ENCODE measurements around the gene HTR7. TPM values are rescaled to one million over a fixed set of nuclear protein-coding genes. Genes with fewer than 3 reads are reported as not detected.
A peak's percentile ranks its signal among the peaks of the same experiment; 100 is the strongest.

Gene HTR7
- total RNA-seq, 8 experiments from 2014 or later = 0.14 to 3.5 (median 0.68) TPM

GRCh38 chr10:90743291-90743690 lies 114.5 kb downstream of the HTR7 start:
- no peak for ATAC-seq (replicated peaks in 6 of 8)
- peaks cover 2 to 8% of the 10 kb centered on the region in 2 donors for H3K4me1 ChIP-seq (replicated peaks in 1 of 2)
- no peak overlapping the region for H3K27ac ChIP-seq
- 29 to 100% (median 82%) methylated on average over 1 to 3 of the region's 3 CpGs for WGBS, 10 experiments
- in situ Hi-C loops (cut with MboI; ENCODE audit: low pct_unique_long_range_greater_than_20kb in 2 of 9, low sequenced_read_pairs in 9 of 9, unreplicated experiment in 9 of 9) = loop anchor here in 1 of 9 experiments (25.0 kb wide), 1 partner anchor 119 kb away; the partner anchor contains the start of genes HTR7 and RPP30
- no peak overlapping the region for H3K4me3 ChIP-seq

- ATAC-seq (replicated peaks in 6 of 8) = peak; percentile 25 to 88 (median 49)
- H3K4me3 ChIP-seq = no peak overlapping the region
Measured at GRCh38 chr10:90741926-90742565, 115.8 kb downstream of the HTR7 start.

GRCh38 chr10:90740265-90740664 lies 117.6 kb downstream of the HTR7 start:
- Histone ChIP-seq H3K27ac (no peak overlapping the region), H3K4me1 (replicated peaks in 1 of 2) (peaks cover 2 to 8% of the 10 kb centered on the region in 2 donors), H3K4me3 (no peak overlapping the region)
- in situ Hi-C loops (cut with MboI; ENCODE audit: low pct_unique_long_range_greater_than_20kb in 2 of 9, low sequenced_read_pairs in 9 of 9, unreplicated experiment in 9 of 9) = loop anchor here in 1 of 9 experiments (25.0 kb wide), 1 partner anchor 122 kb away; the partner anchor contains the start of genes HTR7 and RPP30
- 0 to 100% (median 78%) methylated on average over 1 to 2 of the region's 2 CpGs; no CpG with 5 or more reads in 2 of the 10 experiments for WGBS, 10 experiments
- ATAC-seq (replicated peaks in 6 of 8) = no peak

More at GRCh38 chr10:90741926-90742565, 115.8 kb downstream of the HTR7 start:
- in situ Hi-C loops (cut with MboI; ENCODE audit: low pct_unique_long_range_greater_than_20kb in 2 of 9, low sequenced_read_pairs in 9 of 9, unreplicated experiment in 9 of 9) = loop anchor here in 1 of 9 experiments (25.0 kb wide), 1 partner anchor 120 kb away; the partner anchor contains the start of genes HTR7 and RPP30
- Histone ChIP-seq H3K4me1 (replicated peaks in 1 of 2) (peaks cover 2 to 8% of the 10 kb centered on the region in 2 donors), H3K27ac (no peak overlapping the region)
- WGBS, 10 experiments = 0 to 93% (median 44%) methylated on average over 1 to 3 of the region's 3 CpGs; no CpG with 5 or more reads in 3 of the 10 experiments

- no peak overlapping the region for H3K27ac ChIP-seq
- peaks cover 2 to 8% of the 10 kb centered on the region in 2 donors for H3K4me1 ChIP-seq (replicated peaks in 1 of 2)
- 0 to 90% (median 50%) methylated on average over 1 to 2 of the region's 2 CpGs; no CpG with 5 or more reads in 3 of the 10 experiments for WGBS, 10 experiments
- in situ Hi-C loops (cut with MboI; ENCODE audit: low pct_unique_long_range_greater_than_20kb in 2 of 9, low sequenced_read_pairs in 9 of 9, unreplicated experiment in 9 of 9) = loop anchor here in 1 of 9 experiments (25.0 kb wide), 1 partner anchor 123 kb away; the partner anchor contains the start of genes HTR7 and RPP30
- no peak for ATAC-seq (replicated peaks in 6 of 8)
- H3K4me3 ChIP-seq = no peak overlapping the region
Measured at GRCh38 chr10:90738885-90739284, 119.0 kb downstream of the HTR7 start.

- Histone ChIP-seq H3K27ac (no peak overlapping the region), H3K4me3 (no peak overlapping the region), H3K4me1 (replicated peaks in 1 of 2) (no peaks in the 10 kb centered on the region)
- WGBS, 10 experiments = 0 to 72% (median 39%) methylated on average over 2 of the region's 2 CpGs; no CpG with 5 or more reads in 2 of the 10 experiments
- ATAC-seq (replicated peaks in 6 of 8) = no peak
- in situ Hi-C loops (cut with MboI; ENCODE audit: low pct_unique_long_range_greater_than_20kb in 2 of 9, low sequenced_read_pairs in 9 of 9, unreplicated experiment in 9 of 9) = loop anchor here in 1 of 9 experiments (25.0 kb wide), 1 partner anchor 128 kb away; the partner anchor contains the start of genes HTR7 and RPP30
Measured at GRCh38 chr10:90734415-90734814, 123.4 kb downstream of the HTR7 start.

GRCh38 chr10:90732581-90732980 lies 125.3 kb downstream of the HTR7 start:
- whole genome bisulfite sequencing, 10 experiments = 6 to 100% (median 75%) methylated on average over 1 to 3 of the region's 3 CpGs; no CpG with 5 or more reads in 5 of the 10 experiments
- no peak for ATAC-seq (replicated peaks in 6 of 8)
- Histone ChIP-seq H3K4me1 (replicated peaks in 1 of 2) (no peaks in the 10 kb centered on the region), H3K4me3 (no peak overlapping the region), H3K27ac (no peak overlapping the region)
- in situ Hi-C loops (cut with MboI; ENCODE audit: low pct_unique_long_range_greater_than_20kb in 2 of 9, low sequenced_read_pairs in 9 of 9, unreplicated experiment in 9 of 9) = loop anchor here in 1 of 9 experiments (25.0 kb wide), 1 partner anchor 130 kb away; the partner anchor contains the start of genes HTR7 and RPP30

- H3K27ac ChIP-seq = no peak overlapping the region
- no peaks in the 10 kb centered on the region for H3K4me1 ChIP-seq (replicated peaks in 1 of 2)
- no peak overlapping the region for H3K4me3 ChIP-seq
- in situ Hi-C loops (cut with MboI; ENCODE audit: low pct_unique_long_range_greater_than_20kb in 2 of 9, low sequenced_read_pairs in 9 of 9, unreplicated experiment in 9 of 9) = no loop called here
- no peak for ATAC-seq (replicated peaks in 6 of 8)
- WGBS, 10 experiments = 10 to 84% (median 63%) methylated on average over 2 to 6 of the region's 6 CpGs; no CpG with 5 or more reads in 1 of the 10 experiments
Measured at GRCh38 chr10:90723416-90724068, 134.3 kb downstream of the HTR7 start.

- H3K4me3 ChIP-seq = no peak overlapping the region
- ATAC-seq (replicated peaks in 6 of 8) = no peak
- H3K4me1 ChIP-seq (replicated peaks in 1 of 2) = no peaks in the 10 kb centered on the region
- no peak overlapping the region for H3K27ac ChIP-seq
- 51 to 100% (median 96%) methylated on average over 1 to 5 of the region's 5 CpGs; no CpG with 5 or more reads in 2 of the 10 experiments for WGBS, 10 experiments
- in situ Hi-C loops (cut with MboI; ENCODE audit: low pct_unique_long_range_greater_than_20kb in 2 of 9, low sequenced_read_pairs in 9 of 9, unreplicated experiment in 9 of 9) = no loop called here
Measured at GRCh38 chr10:90722832-90723231, 135.0 kb downstream of the HTR7 start.

GRCh38 chr10:90718182-90718581 lies 139.7 kb downstream of the HTR7 start:
- ATAC-seq (replicated peaks in 6 of 8) = peak in 1 of 8 experiments; percentile 18
- 0 to 100% (median 80%) methylated on average over 1 to 3 of the region's 3 CpGs; no CpG with 5 or more reads in 2 of the 10 experiments for WGBS, 10 experiments
- H3K4me1 ChIP-seq (replicated peaks in 1 of 2) = no peaks in the 10 kb centered on the region
- no peak overlapping the region for H3K27ac ChIP-seq
- H3K4me3 ChIP-seq = no peak overlapping the region
- in situ Hi-C loops (cut with MboI; ENCODE audit: low pct_unique_long_range_greater_than_20kb in 2 of 9, low sequenced_read_pairs in 9 of 9, unreplicated experiment in 9 of 9) = no loop called here

- Histone ChIP-seq H3K27ac (no peak overlapping the region), H3K4me3 (no peak overlapping the region), H3K4me1 (replicated peaks in 1 of 2) (no peaks in the 10 kb centered on the region)
- WGBS, 10 experiments = 0 to 77% (median 22%) methylated on average over 1 to 3 of the region's 3 CpGs; no CpG with 5 or more reads in 4 of the 10 experiments
- in situ Hi-C loops (cut with MboI; ENCODE audit: low pct_unique_long_range_greater_than_20kb in 2 of 9, low sequenced_read_pairs in 9 of 9, unreplicated experiment in 9 of 9) = no loop called here
- no peak for ATAC-seq (replicated peaks in 6 of 8)
Measured at GRCh38 chr10:90712529-90712928, 145.3 kb downstream of the HTR7 start.

GRCh38 chr10:90709727-90710126 lies 148.1 kb downstream of the HTR7 start:
- Histone ChIP-seq H3K27ac (no peak overlapping the region), H3K4me1 (replicated peaks in 1 of 2) (no peaks in the 10 kb centered on the region), H3K4me3 (no peak overlapping the region)
- ATAC-seq (replicated peaks in 6 of 8) = no peak
- WGBS, 10 experiments = 20 to 83% (median 80%) methylated on average over 1 to 2 of the region's 2 CpGs; no CpG with 5 or more reads in 5 of the 10 experiments
- in situ Hi-C loops (cut with MboI; ENCODE audit: low pct_unique_long_range_greater_than_20kb in 2 of 9, low sequenced_read_pairs in 9 of 9, unreplicated experiment in 9 of 9) = no loop called here

GRCh38 chr10:90707657-90708056 lies 150.2 kb downstream of the HTR7 start:
- WGBS, 10 experiments = 42 to 100% (median 62%) methylated on average over 1 to 2 of the region's 2 CpGs; no CpG with 5 or more reads in 2 of the 10 experiments

GRCh38 chr10:90701428-90701827 lies 156.4 kb downstream of the HTR7 start:
- H3K4me1 ChIP-seq (replicated peaks in 1 of 2) = no peaks in the 10 kb centered on the region
- no peak overlapping the region for H3K27ac ChIP-seq
- no peak overlapping the region for H3K4me3 ChIP-seq
- no peak for ATAC-seq (replicated peaks in 6 of 8)
- in situ Hi-C loops (cut with MboI; ENCODE audit: low pct_unique_long_range_greater_than_20kb in 2 of 9, low sequenced_read_pairs in 9 of 9, unreplicated experiment in 9 of 9) = no loop called here

More at GRCh38 chr10:90707657-90708056, 150.2 kb downstream of the HTR7 start:
- Histone ChIP-seq H3K27ac (no peak overlapping the region), H3K4me1 (replicated peaks in 1 of 2) (no peaks in the 10 kb centered on the region), H3K4me3 (no peak overlapping the region)
- no peak for ATAC-seq (replicated peaks in 6 of 8)
- in situ Hi-C loops (cut with MboI; ENCODE audit: low pct_unique_long_range_greater_than_20kb in 2 of 9, low sequenced_read_pairs in 9 of 9, unreplicated experiment in 9 of 9) = no loop called here

All from motor neuron (in vitro differentiated cells).